ENCODE results near the gene SNN. TPM values are rescaled to one million over a fixed set of nuclear protein-coding genes. Genes with fewer than 3 reads are reported as not detected.

SNN gene
- total RNA-seq, 1 experiment from 2014 or later = 18.8 TPM

DNA sequence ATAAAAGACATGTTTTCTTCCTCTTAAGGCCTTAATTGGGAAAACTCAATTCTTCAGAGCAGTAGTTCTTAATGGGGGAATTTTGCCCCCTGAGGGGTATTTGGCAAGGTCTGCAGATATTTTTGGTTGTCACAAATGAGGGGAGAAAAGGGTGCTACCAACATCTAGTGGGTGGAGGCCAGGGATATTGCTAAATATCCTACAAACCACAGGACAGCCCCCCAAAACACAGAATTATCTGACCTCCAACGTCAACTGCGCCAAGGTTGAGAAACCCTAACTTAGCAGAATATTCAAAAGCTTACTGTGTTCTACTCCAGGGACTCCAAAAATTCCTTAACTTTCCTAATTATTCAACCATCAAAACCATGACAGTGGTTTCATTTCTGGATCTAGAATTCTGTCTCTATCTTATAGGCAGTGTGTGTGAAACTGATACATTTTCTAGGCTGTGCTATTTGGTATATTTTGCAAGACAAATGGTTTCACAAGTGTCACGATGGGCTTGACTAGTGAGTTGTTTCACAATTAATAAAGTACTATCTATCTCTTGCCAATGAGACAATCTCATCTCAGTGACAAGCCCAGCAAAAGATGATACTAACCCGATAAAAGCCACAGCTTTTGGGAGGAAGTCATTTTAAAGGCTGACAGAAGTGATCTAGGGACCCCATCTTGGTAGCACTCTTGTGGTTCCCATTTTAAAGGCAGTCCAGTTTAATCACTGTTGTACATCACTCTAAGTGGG is 59.7 kb downstream of the SNN start:
- no peak for DNase-seq
- no peaks in the 10 kb centered on the region for H3K27me3 ChIP-seq
- H3K4me3 ChIP-seq = no peak overlapping the region
- H3K36me3 ChIP-seq = peaks cover 78% of the 10 kb centered on the region
- H3K9me3 ChIP-seq = no peaks in the 10 kb centered on the region

Other genes starting within 250 kb of the SNN start
- gene LITAF, start 81.5 kb upstream of the SNN start, total RNA-seq (2014; rRNA removed; shearing (Covaris generic); ENCODE audit: low replicate concordance) = 52.9 and 60.8 TPM in 2 replicates
- gene TXNDC11, start 74.4 kb downstream of the SNN start, total RNA-seq (2014; rRNA removed; shearing (Covaris generic); ENCODE audit: low replicate concordance) = 41.0 and 47.2 TPM in 2 replicates
- gene ZC3H7A, start 128.8 kb downstream of the SNN start, total RNA-seq (2014; rRNA removed; shearing (Covaris generic); ENCODE audit: low replicate concordance) = 35.6 and 60.5 TPM in 2 replicates
- gene RSL1D1, start 183.1 kb downstream of the SNN start, total RNA-seq (2014; rRNA removed; shearing (Covaris generic); ENCODE audit: low replicate concordance) = 346 and 797 TPM in 2 replicates
- gene GSPT1, start 247.5 kb downstream of the SNN start, total RNA-seq (2014; rRNA removed; shearing (Covaris generic); ENCODE audit: low replicate concordance) = 32.3 and 64.9 TPM in 2 replicates

Measured in MG63 (cell line).